Mesenteric fat pad (tissue), 1 donor: ENCODE results near the gene GRIN3A. TPM values are rescaled to one million over a fixed set of nuclear protein-coding genes. Genes with fewer than 3 reads are reported as not detected.
A peak's percentile ranks its signal among the peaks of the same experiment; 100 is the strongest.
"Not testable (repeated sequence)": the region's sequence is repeated elsewhere in the genome, so short reads cannot be mapped to it uniquely, and the experiment has no call there.

Experiments
- DNase-seq: peaks from one replicate; pipeline ENCODE4 v3.0.0-alpha.2; 2020; ENCODE audit warnings: low spot score
- long read RNA-seq: library from polyadenylated mRNA; unstranded; transcript quantifications from one replicate; pipeline ENCODE4 v2.0.0, GENCODE V29; 2020
- total RNA-seq: library from RNA; stranded (reverse); fragmentation: NEBNext Ultra II Directional; extraction: Animal tissue kit (Norgen Biotek cat#: 25700); gene quantifications from one replicate; pipeline ENCODE4 v1.2.1, GENCODE V29; 2021
- donor health status: DM: yes; HTN: yes; CAD: no.

The GRIN3A gene
- 0.06 TPM for total RNA-seq
- long read RNA-seq, result 0 reads

DNA sequence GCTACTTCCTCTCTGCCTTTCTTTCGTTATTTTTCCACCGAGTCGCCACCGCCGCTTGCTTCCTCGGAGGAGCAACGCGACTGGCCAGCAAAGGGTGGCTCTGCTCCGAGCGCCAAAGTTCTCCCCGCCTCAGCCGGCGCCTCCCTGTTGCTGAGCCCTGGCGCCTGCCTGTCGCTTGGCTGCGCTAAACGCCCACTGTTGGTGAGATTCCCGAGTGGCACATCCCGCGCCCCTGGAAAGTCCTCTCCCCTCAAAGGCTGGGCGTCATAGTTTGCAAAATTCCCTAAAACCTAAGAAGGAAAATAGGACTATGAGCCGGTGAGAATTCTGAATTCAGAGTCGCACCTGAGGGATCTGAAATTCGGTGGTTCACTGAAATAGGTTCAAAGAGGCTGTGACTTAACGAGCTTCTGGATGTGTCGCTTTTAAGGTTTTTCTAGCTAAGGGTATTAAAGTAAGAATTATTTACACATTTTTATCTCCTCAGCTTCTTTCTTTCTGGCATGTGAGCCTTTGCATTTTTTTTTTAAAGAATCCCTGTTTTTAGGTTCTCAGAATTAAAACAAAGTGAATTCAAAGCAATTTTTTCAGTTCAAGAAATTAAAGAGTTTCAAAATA is at the start of gene GRIN3A:
GRIN3A (minus strand) TSS at position 82 of the 618 bp plus-strand sequence. CDS start 668 bp downstream, outside the sequence.
- peak; percentile 82 for DNase-seq

DNA sequence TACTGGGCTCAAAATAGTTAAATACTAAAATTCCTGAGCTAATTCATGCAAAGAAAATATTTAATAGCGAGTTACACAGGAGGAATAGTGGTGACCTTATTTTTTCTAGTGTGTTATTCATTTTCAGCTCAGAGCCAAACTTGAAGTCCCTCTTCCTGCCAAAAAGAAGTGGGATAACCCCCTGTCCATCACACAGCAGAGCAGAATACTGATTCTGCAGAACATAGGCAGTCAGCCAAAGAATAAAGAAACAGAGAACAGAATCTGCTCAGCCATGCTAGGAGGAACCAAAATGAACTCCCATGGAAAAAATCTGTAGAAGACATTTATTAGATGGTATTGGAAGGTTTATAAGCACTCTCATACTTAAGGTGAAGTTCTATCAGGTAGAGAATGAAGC is 49.4 kb upstream of the GRIN3A start:
- DNase-seq, result no peak

DNA sequence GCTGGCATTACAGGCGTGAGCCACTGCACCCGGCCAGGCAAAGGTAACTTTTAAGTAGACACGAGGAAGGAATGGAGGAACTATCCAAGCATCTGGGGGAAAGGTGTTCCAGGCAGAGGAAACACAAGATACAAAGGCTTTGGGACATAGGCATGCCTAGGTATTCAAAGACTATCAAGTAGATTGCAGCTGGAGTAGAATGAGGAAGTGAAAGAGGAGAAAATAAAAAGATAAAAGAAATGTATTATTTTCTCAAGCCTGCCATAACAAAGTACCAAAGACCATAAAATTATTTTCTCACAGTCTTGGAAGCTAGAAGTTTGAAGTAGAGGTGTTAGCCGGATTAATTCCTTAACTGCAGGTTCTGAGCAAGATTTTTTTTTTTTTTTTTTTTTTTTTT is 39.9 kb upstream of the GRIN3A start:
- DNase-seq, result no peak

DNA sequence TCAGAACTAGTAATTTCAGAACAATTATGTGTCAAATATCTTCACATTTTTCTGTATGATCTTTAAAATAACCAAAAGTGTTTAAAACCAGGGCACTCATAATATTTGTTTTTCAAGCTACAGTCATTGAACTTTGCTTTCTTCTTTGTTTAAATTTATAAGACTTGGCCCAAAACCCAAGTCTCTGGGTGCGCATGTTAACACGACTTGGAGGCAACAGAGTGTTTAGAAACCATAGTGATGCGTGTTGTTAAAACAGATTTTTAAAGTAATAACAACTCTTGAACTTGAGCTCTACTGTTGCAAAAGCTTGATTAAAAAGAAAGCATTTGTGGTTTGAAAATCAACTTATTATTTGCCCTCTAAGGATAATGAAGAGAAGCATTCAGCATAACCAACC is 26.0 kb upstream of the GRIN3A start:
- DNase-seq, result no peak

DNA sequence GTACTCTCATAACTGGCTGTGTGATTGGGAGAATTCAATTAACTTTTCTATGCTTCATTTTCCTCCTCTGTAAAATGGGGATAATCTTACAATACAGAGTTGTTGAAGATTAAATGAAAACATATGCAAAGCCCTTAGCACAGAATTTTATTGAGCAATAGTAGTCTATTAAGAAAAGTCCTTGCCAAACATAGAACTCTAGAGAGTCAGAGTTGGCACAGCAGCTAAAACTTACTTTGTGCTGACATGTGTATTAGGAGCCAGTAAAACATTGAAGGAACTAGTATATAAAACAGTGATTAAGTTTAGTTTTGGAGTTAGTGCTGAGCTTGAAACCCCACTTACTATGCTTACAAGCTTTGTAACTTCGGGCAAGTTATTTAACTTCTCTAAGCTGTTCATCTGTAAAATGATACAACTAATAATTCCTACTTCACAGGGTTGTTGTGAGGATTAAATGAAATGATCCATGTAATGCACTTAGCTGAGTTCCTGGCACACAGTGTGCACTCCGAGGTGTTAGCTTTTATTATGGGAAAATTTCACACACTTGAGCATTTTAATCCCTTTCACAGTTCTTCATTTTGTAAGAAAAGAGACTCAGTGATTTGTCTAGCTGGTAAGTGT is 20.0 kb upstream of the GRIN3A start:
- DNase-seq, result no peak

DNA sequence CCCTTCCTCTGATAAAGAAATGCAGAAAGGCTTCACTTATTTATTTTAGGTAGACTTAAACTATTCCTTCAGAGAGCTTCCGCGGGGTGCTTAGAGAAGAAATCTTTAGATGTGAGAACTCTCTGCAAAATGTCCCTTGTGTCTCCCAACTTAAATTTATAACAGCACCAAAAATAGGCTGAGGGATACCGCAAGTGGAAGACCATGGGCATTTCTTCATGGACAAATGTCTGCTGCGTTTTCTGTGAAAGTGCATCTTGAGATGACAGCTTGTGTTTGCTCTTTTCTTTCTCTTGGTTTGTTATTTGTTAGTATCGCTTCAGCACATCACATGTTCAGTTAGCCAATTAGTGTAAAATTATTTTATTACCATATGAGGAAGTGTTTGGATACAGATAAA is 15.3 kb upstream of the GRIN3A start:
- no peak for DNase-seq

DNA sequence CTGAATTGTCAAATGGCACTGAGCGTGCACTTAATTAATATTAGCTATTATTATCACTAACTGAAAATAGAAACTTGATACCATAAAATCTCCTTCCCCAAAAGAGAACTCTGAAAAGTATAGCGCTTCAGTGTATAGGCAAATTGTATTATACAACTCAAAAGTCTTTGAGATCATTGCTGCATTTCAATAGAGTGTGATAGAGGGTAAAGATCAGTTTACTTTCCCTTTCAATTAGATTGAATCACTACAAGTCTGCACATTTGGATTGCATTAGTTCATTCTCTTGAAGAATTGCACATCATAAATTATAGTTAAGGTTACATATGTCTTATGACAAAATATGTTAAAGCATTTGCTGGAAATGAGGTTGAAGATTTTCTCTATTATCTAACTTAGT is 13.4 kb upstream of the GRIN3A start:
- no peak for DNase-seq

DNA sequence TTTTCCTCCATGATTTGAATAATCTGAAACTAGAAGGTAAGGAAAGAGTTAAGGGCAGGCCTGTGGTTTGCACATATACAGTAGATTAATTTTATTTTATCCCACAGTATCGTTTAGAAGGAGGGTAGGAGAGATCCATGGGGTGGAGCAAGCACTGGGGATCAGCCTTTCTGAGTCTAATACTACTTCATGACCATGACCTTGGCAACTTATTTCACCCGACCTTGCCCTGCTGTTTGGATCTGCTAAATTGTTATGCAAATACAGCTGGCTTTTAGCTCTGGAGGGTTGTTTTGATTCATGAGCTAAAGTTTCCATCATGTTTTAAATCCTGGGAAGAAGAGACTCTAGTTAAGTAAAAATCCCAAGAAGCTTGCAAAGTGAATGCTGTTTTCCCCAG is 864 bp upstream of the GRIN3A start:
- no peak for DNase-seq

DNA sequence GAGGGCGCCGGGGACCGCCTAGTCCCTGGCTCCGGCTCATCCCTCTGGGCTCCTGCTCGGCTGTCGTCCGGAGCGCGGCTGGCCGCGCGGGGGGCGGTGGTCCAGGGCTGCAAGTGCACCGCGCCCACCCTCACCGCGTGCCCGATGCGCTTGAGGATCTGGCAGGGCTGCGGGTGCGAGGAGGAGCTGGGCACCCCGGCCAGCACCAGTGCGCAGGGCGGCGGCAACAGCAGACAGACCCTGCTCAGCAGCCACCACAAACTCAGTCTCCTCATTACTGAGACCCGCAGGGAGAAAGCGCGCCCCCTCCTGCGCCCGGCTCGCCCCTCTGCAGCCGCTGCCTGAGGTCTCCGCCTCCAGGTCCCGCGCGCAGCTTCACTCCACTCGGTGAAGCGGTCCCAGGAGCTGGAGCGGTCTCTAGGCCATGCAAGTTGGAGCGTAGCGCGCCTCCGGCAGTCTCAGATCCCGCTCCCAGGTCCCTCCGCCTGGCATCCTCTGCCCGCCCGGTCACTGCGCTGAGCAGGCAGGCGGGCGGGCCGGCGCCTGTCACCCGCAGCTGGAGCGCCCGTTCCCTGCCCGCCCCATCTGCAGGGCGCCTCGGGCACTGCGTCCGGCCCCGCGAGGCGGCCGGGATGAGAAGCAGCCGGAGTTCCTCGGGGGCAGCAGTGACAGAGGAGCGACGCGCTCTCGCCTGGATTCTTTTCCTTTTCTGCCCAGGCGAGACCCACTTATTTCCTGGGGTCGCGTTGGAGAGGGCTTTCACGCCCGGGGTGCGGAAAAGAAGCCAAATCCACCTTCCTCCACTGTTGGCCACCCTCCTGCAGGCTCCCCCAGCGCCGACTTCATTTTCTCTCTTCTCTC is 512 bp downstream of the GRIN3A start:
- peak; percentile 89 for DNase-seq

DNA sequence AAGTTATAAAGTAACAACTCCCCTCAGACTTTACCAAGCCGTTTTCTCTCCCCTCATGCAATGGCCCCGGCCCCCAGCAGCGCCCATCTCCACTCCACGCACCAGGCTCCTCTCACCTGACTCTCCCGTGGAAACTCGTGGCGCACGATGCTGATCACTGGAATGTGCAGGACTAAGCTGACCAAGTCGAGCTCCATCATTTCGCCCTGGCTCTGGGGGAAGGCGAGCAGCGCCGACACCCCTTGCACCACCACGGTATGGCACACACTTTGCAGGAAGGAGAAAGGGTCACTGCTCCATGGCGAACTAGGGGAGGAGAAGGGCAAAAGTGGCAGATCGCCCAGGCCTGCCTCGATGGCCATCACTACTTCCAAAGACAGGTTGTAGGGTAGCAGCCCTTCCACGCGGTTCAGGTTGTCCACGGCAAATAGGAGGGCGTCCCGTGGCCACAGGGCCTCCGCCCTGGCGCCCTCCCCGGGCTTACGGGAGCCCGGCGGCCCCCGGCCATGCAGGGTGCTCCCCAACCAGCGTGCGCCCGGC is 1.2 kb downstream of the GRIN3A start:
- DNase-seq, result peak; percentile 83

DNA sequence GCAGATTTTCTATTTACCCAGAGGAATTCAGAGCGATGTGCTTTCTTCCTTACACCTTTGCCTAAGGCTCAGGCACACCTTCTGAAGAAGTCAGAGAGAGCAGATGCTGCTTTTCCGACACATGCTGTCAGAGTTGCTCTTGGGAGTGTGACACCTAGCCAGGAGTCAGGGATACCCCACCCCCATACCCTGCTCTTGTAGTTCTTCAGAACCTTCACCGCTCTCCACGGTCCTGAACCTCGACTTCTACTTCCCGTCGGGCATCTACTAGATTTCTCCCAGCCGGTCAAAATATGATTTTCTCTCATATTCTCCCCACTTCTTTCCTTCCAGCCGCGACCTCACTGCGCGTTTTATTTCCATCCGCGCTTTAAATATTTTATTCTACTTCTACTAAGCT is 1.7 kb downstream of the GRIN3A start:
- DNase-seq, result no peak

DNA sequence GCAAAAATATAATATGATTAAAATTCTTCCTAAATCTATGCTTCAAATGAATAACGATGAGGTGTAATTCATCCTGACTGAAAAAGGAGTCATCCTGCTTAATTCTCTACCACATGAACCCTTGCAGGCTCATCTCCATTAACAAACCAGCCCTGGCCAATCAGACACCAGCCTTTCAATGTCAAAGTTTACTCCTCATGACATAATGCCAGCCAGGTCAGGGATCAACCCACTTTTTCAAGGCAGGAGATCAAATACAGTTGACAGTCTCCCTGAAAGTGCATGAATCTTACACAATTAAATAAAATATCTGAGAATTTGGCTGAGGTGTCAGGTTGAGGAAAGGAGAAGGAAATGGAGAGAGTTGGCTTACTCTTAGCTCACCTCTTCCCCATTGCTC is 7.0 kb downstream of the GRIN3A start:
- no peak for DNase-seq

DNA sequence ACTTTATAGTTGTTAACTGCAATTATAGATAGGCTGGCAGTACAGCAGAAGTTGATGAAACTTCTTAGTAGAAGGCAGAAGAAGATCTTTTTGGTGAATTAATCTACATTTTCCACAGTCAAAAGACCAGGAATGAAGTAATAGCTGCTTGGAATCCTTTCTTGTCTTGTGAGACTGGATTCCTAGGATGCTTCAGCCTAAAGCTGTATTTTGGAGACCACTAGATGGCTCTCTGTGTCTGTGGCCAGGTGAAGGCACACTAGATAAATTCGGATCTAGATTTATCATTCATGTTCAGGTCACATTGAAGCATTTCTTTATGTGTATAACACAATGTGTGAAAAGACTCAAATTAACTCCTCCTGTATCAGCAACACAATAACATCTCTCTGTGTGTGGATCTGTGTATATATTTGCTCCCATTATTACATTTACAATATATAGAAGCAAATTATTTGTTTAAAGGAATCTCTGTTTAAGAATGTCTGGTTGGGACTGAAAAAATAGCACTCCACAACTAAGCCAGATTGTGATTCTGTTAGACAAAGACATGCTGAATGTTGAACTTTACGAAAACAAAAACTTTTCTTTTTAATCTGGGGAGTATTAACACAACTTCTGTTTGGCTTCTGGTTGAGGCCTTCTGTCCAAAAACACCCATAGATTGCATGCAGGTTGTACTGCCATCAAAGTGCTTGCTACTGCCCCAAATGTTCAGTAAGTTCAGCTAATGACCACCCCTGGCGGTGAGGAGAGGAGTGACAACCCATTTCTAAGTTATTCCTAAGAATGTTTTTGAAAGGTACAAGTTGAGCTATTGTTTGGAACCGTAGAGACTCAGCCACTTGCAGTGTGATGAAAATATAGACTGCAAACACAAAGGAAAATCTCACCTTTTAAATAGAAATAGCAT is 10.6 kb downstream of the GRIN3A start:
- DNase-seq, result no peak

DNA sequence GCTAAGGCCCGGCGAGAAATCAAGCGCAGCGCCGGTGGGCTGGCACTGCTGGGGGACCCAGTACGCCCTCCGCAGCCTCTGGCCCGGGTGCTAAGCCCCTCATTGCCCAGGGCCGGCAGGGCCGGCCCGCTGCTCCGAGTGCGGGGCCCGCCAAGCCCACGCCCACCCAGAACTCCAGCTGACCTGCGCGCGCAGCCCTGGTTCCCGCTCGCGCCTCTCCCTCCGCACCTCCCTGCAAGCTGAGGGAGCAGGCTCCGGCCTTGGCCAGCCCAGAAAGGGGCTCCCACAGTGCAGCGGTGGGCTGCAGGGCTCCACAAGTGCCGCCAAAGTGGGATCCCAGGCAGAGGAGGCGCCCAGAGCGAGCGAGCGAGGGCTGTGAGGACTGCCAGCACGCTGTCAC is 14.2 kb downstream of the GRIN3A start:
- DNase-seq, result not testable (repeated sequence)

DNA sequence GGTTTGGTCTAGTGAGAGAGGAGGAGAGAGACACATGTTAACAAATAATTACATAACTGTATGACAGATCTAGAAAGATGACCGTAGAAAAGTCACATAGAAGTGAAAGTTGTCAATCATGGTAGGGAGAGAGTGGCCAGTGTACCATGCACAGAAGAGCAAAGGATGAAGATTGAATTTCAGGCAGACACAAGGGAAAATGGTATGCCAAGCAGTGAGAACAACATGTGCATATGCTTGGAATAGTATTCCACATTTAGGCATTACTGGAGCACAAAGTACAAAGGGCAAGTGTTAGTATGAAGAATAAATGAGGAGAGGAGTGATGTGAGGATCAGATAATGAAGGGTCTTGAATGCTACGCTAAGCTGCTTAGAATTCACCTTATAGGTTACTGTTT is 20.3 kb downstream of the GRIN3A start:
- no peak for DNase-seq

DNA sequence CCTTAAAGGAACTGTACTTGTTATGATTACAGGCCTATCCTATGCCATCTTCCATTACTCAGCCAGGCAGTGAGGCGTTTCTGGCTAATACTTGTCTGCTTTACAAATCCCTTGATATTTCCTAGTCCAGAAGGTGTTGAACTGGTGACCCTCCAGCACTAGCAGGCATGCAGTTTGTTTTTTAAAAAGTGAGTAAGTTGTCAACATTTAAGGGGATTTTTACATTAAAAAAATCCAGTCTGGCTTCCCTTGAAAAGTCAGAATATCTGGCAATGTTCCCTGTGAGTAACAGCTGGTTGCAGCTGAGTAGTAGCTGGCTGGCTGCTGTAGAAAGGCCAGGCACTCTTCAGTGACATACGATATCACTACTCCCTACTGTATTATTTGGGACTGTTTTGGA is 21.8 kb downstream of the GRIN3A start:
- DNase-seq, result no peak

DNA sequence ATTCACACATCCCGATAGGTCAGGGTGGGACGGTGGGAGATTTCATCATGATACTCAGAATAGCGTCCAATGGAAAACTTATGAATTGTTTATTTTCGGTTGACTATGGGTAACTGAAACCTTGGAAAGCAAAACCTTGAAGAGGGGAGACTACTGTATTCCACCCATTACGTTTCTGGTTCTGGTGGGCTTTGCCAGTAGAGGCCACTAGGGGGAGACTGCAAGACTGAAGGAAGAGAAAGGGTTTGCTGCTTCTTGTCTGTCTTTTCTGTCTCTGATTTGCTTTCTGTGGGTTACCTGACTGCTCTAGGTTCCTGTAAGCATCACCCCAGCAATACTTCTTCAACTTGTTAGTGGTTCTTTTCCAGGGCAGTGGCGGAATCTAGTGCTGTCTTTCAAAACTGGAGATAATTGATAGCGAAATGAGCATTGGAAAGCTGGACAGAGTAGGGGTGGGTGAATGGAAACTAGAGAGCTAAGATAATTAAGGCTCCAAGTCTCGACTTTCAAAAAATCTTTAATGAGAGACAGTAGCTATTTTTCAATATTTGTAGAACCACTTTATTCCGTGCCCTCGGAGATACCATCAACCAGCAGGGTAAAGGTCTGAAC is 27.0 kb downstream of the GRIN3A start:
- DNase-seq, result no peak

DNA sequence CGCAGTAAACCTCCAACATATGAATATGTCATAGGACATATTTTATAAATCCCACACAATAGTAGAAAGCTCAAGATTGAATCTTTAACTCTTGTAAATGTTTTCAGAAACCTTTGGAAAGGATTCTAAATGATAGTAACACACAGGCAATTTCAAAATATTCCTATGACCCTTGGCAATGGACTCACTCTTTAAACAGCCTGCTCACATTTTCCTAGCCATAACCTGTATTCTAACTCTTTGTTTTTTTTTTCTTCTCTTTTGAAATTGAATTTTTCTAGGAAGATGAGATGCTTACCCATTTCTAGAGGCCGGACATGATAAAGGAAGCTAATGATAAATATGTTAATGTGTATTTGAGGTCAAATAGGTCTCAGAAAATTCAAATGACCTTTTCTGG is 29.6 kb downstream of the GRIN3A start:
- no peak for DNase-seq

DNA sequence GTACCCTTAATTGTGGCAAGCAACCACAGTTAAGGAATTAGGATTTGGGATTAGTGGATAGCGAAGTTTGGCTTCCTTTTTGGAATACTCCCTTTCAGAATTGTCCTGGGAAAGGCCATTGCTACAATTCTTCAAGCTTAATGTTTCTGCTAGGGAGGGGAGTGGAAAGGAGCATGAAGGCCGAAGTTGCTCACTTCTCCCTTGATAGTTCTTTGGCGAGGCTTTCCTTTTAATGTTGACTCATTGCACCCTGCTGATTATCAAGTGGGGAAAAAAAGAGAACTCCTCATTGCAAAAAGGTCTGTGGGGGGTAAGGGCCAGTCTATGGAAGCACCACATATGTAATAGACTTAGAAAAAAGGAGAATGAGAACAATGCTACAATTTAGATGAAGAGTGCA is 30.7 kb downstream of the GRIN3A start:
- DNase-seq, result no peak

DNA sequence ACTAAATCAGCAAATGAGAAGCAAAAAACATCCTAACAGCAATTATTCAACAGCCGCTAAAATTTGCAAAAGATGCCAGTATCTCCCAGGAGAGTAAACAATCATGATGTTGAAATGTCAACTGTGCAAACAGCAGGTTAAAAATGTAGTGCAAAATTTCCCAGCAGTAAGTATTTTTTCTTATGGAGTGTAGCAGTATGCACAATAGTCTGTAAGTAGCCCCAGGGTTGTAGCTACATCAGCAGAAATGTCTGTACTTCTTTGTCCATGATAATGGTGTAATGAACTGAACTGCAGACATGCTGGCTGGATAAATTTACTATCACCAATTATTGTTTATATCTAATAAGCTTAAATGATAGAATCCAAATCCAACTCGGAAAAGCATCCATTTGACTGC is 31.4 kb downstream of the GRIN3A start:
- DNase-seq, result no peak
